Endodermal cell (in vitro differentiated cells): ENCODE results near the gene GABARAPL2. TPM values are rescaled to one million over a fixed set of nuclear protein-coding genes. Genes with fewer than 3 reads are reported as not detected.

Experiments used
- DNase-seq: peaks from one replicate; pipeline ENCODE4 v3.0.0-alpha.2; 2017
- H3K27ac ChIP-seq: 2 replicates; pipeline ENCODE4 v1.5.1; 2013; ENCODE audit warnings: mild to moderate bottlenecking, low read depth, low read length, moderate library complexity
- H3K27me3 ChIP-seq: 2 replicates; pipeline ENCODE4 v1.6.1; 2013; ENCODE audit warnings: mild to moderate bottlenecking, low read length, moderate library complexity; ENCODE audit not compliant: insufficient read depth, control insufficient read depth, poor library complexity, severe bottlenecking
- H3K36me3 ChIP-seq: 2 replicates; pipeline ENCODE4 v1.7.0; 2013; ENCODE audit warnings: mild to moderate bottlenecking, low read length, moderate library complexity; ENCODE audit not compliant: control insufficient read depth, insufficient read depth
- H3K4me1 ChIP-seq: one replicate; pipeline ENCODE4 v1.7.0; 2013; ENCODE audit warnings: low read length; ENCODE audit not compliant: control insufficient read depth, insufficient read depth
- H3K4me3 ChIP-seq: 2 replicates; pipeline ENCODE4 v1.5.1; 2013; ENCODE audit warnings: mild to moderate bottlenecking, low read length, moderate library complexity
- H3K9ac ChIP-seq: 2 replicates; pipeline ENCODE4 v1.6.1; 2013; ENCODE audit warnings: mild to moderate bottlenecking, low read length, moderate library complexity; ENCODE audit not compliant: poor library complexity, severe bottlenecking; ENCODE audit errors: extremely low read depth
- H3K9me3 ChIP-seq: 2 replicates; pipeline ENCODE4 v1.6.1; 2013; ENCODE audit warnings: mild to moderate bottlenecking, low read length, moderate library complexity; ENCODE audit not compliant: control insufficient read depth
- H3K27ac Mint-ChIP-seq: 2 replicates; pipeline ENCODE4 v1.8.0; 2020; ENCODE audit warnings: mixed read lengths
- H3K27me3 Mint-ChIP-seq: 2 replicates; pipeline ENCODE4 v1.8.0; 2021; ENCODE audit warnings: mild to moderate bottlenecking, mixed read lengths; ENCODE audit not compliant: insufficient read depth
- H3K36me3 Mint-ChIP-seq: 2 replicates; pipeline ENCODE4 v1.8.0; 2020; ENCODE audit warnings: low read depth, mixed read lengths
- H3K4me1 Mint-ChIP-seq: 2 replicates; pipeline ENCODE4 v1.8.0; 2020; ENCODE audit warnings: mixed read lengths
- H3K4me3 Mint-ChIP-seq: 2 replicates; pipeline ENCODE4 v1.8.0; 2020; ENCODE audit warnings: mild to moderate bottlenecking, moderate library complexity, mixed read lengths
- H3K9me3 Mint-ChIP-seq: 2 replicates; pipeline ENCODE4 v1.8.0; 2020; ENCODE audit warnings: mild to moderate bottlenecking, mixed read lengths
- CTCF ChIP-seq: fragments of 200-600 bp; sonication (generic); conservative IDR thresholded peaks from 2 replicates; pipeline ENCODE4 v1.5.0; 2021; ENCODE audit warnings: antibody characterized with exemption, mild to moderate bottlenecking
- WGBS, 2 experiments: methylation state at CpG; one replicate each; pipeline versions ENCODE4 v1.1.5 to v1.1.7; 2013; ENCODE audit warnings: missing lambda C conversion rate in 2 of 2, mixed read lengths in 1 of 2; ENCODE audit not compliant: insufficient coverage in 1 of 2, insufficient read length in 1 of 2; 5-methylcytosine and 5-hydroxymethylcytosine counted together
- total RNA-seq, 2 donors: library from RNA; stranded (reverse); fragmentation: NEBNext Ultra II Directional in 1 of 2; extraction: Animal tissue kit (Norgen Biotek cat#: 25700) in 1 of 2; gene quantifications; 2 replicates in 1 of 2; 3 replicates in 1 of 2; pipeline ENCODE4 v1.2.1, GENCODE V29; 2021

Gene GABARAPL2
- total RNA-seq, 2 donors from 2014 or later, result 72.8 to 78.5 TPM

DNA sequence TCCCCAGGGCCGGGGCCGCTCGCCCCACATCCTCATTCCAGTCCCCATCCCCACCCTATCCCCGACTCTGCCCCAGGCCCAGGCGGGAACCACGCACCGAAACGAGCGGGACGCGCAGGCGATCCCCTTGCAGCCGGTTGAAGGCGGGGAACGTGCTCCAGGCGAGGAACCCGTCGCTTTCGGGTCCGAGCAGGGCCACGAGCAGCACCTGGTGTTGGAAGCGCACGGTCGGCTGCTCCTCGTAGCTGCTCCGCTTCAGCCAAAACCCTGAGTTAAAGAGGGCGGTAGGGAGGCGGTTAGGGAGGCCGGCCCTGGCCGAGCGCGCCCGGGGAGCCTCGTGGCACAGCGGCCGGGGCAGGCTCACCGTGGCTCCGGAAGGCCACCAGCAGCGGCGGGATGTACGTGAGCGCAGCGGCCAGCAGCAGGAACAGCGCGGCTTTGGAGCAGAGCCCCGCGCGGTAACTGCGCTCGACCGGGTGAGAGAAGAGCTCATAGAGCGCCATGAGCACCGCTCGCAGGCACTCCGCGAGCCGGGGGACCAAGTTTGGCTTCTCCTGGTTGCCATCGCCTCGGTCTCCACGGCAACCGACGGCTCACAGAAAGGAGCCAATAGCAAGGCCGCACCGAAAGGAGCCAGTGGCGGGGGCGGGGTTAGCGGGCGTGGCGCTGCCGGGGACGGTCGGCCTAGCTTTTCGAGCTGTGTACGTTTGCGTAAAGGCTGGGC, 10.3 kb upstream of the GABARAPL2 start, which contains the start of gene TMEM231:
Gene TMEM231, minus strand, starts transcription at position 546 of the 724 bp plus-strand sequence. Its CDS starts 43 bp downstream, at position 503.
- H3K27me3 ChIP-seq, result no peaks in the 10 kb centered on the region
- no peaks in the 10 kb centered on the region for H3K36me3 ChIP-seq
- 0 to 1% methylated on average over 26 to 75 of the region's 75 CpGs for WGBS, 2 experiments
- TF ChIP-seq CTCF, result peak; percentile 46
- no peaks in the 10 kb centered on the region for H3K27me3 Mint-ChIP-seq
- peak within 1 kb of the TSS; percentile 66 for H3K9ac ChIP-seq
- H3K36me3 Mint-ChIP-seq, result no peaks in the 10 kb centered on the region
- DNase-seq, result peak; percentile 99
- peak within 1 kb of the TSS; percentile 84 for H3K4me3 Mint-ChIP-seq
- H3K27ac Mint-ChIP-seq, result peak within 1 kb of the TSS; percentile 96
- peak within 1 kb of the TSS; percentile 94 for H3K4me3 ChIP-seq
- H3K4me1 Mint-ChIP-seq, result peaks cover 8% of the 10 kb centered on the region
- H3K9me3 ChIP-seq, result no peaks in the 10 kb centered on the region
- H3K4me1 ChIP-seq, result no peaks in the 10 kb centered on the region
- no peaks in the 10 kb centered on the region for H3K9me3 Mint-ChIP-seq
- peak within 1 kb of the TSS; percentile 78 for H3K27ac ChIP-seq

GRCh38 chr16:75556431-75556950, 9.7 kb upstream of the GABARAPL2 start:
- H3K27ac Mint-ChIP-seq, result no peak overlapping the region
- DNase-seq, result no peak
- 52 to 78% methylated on average over 8 to 15 of the region's 16 CpGs for WGBS, 2 experiments
- Histone ChIP-seq H3K9me3 (no peaks in the 10 kb centered on the region), H3K9ac (no peak overlapping the region), H3K27me3 (no peaks in the 10 kb centered on the region), H3K36me3 (no peaks in the 10 kb centered on the region), H3K4me3 (peak overlapping the region; percentile 94), H3K4me1 (no peaks in the 10 kb centered on the region), H3K27ac (no peak overlapping the region)
- no peaks in the 10 kb centered on the region for H3K36me3 Mint-ChIP-seq
- H3K4me3 Mint-ChIP-seq, result peak overlapping the region; percentile 84
- no peaks in the 10 kb centered on the region for H3K9me3 Mint-ChIP-seq
- H3K27me3 Mint-ChIP-seq, result no peaks in the 10 kb centered on the region
- no peak for TF ChIP-seq CTCF
- H3K4me1 Mint-ChIP-seq, result peaks cover 8% of the 10 kb centered on the region

DNA sequence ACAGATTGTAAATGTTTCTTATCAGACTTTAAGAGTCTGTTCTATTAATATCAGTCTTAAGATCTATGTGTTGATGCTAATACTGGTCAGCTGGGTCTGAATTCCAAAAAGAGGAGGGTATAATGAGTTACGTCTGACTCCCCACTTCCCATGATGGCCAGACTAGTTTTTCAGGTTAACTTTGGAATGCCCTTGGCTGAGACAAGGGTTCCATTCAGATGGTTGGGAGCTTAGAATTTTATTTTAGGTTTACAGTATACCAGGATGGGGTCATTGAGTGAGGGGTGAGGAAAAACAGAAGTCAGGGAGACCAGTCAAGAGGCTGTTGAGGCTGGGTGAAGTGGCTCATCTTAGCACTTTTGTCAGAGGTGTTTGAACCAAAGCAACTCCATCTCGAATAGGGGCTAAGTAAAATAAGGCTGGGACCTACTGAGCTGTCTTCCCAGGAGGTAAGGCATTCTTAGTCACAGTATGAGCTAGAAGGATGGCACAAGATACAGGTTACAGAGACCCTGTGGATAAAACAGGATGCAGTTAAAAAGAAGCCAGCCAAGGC, 7.3 kb upstream of the GABARAPL2 start:
- Mint-ChIP-seq H3K9me3 (no peaks in the 10 kb centered on the region), H3K4me3 (no peak overlapping the region), H3K4me1 (peaks cover 8% of the 10 kb centered on the region), H3K27ac (no peak overlapping the region), H3K36me3 (no peaks in the 10 kb centered on the region), H3K27me3 (no peaks in the 10 kb centered on the region)
- TF ChIP-seq CTCF, result no peak
- no peaks in the 10 kb centered on the region for H3K4me1 ChIP-seq
- no peaks in the 10 kb centered on the region for H3K9me3 ChIP-seq
- WGBS, 2 experiments, result 92 to 94% methylated on average over 2 of the region's 2 CpGs
- no peak overlapping the region for H3K27ac ChIP-seq
- DNase-seq, result no peak
- no peaks in the 10 kb centered on the region for H3K27me3 ChIP-seq
- no peak overlapping the region for H3K4me3 ChIP-seq
- no peaks in the 10 kb centered on the region for H3K36me3 ChIP-seq
- no peak overlapping the region for H3K9ac ChIP-seq
